Mucosa of rectum (tissue), 2 donors: ENCODE data around the gene DIP2A.

Experiments
- H3K27ac ChIP-seq, 2 donors: one replicate each; pipeline ENCODE4 v1.7.0; 2013; ENCODE audit warnings: inconsistent platforms in 2 of 2, low read depth in 2 of 2, low read length in 2 of 2
- H3K27me3 ChIP-seq, 2 donors: one replicate each; pipeline ENCODE4 v1.7.0; 2013; ENCODE audit warnings: low read length in 2 of 2; ENCODE audit not compliant: control insufficient read depth in 2 of 2, insufficient read depth in 2 of 2
- H3K36me3 ChIP-seq, 2 donors: one replicate each; pipeline ENCODE4 v1.7.0; 2013; ENCODE audit warnings: low read length in 2 of 2; ENCODE audit not compliant: control insufficient read depth in 2 of 2, insufficient read depth in 2 of 2
- H3K4me1 ChIP-seq, 2 donors: one replicate each; pipeline ENCODE4 v1.7.0; 2013; ENCODE audit warnings: low read length in 2 of 2, mild to moderate bottlenecking in 1 of 2; ENCODE audit not compliant: control insufficient read depth in 2 of 2, insufficient read depth in 2 of 2
- H3K4me3 ChIP-seq, 2 donors: one replicate each; pipeline ENCODE4 v1.7.0; 2013; ENCODE audit warnings: low read length in 2 of 2
- H3K9ac ChIP-seq, 2 donors: one replicate each; pipeline ENCODE4 v1.7.0; 2013; ENCODE audit warnings: low read length in 2 of 2, low read depth in 1 of 2, mild to moderate bottlenecking in 1 of 2
- H3K9me3 ChIP-seq, 2 donors: one replicate each; pipeline ENCODE4 v1.7.0; 2013; ENCODE audit warnings: low read length in 2 of 2; ENCODE audit not compliant: control insufficient read depth in 2 of 2
- donor health status: healthy.
- donor health status: Normal muscosa, but diverticular disease.

Gene DIP2A

DNA sequence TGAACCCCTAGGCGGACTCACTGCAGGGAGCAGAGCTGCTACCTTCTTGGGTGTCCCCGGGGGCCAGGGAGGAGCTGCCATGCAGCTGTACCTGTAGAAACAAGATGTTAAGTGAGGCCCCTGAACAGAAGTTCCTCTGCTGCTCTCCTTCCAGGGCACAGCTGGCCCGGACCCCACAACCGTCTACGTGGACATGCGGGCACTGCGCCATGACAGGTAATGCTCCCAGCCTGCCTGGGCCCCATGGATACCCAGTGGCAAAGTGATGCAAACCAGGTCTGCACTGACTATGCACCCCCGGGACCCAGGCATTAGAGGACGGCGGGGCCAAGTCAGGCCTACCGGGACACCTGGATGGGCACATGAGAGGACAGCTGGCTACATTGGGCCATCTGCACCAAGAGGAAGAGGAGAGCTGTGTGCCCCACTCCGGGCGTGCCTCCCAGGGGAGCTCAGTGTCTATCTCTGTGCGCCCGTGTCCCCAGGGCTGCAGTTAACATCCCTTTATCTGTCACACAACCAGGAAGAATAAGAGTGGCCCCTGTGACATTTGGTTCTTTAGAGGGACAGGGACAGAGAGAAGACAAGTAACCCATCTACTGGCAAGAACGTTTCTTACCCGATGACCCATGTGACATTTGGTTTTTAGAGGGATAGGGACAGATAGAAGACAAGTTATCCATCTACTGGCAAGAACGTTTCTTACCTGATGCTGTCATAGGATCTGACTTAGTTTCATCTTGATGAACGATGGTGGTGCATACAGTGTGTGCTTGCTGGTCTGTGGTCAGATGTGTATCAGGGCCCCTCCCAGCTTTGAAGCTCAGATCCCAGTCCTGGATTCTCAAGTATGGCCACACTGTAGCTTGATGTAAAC is 102.1 kb downstream of the DIP2A start:
- Histone ChIP-seq H3K9ac (no peak overlapping the region), H3K4me1 (no peaks in the 10 kb centered on the region)

GRCh38 chr21:46561445-46562090 is 102.9 kb downstream of the DIP2A start:
- Histone ChIP-seq H3K4me3 (no peak overlapping the region), H3K9ac (no peak overlapping the region), H3K9me3 (no peaks in the 10 kb centered on the region), H3K27ac (no peak overlapping the region), H3K36me3 (peaks cover 68 to 79% of the 10 kb centered on the region in 2 donors), H3K27me3 (no peaks in the 10 kb centered on the region), H3K4me1 (no peaks in the 10 kb centered on the region)

More for the DNA sequence above, 102.1 kb downstream of the DIP2A start:
- Histone ChIP-seq H3K27ac (no peak overlapping the region), H3K4me3 (no peak overlapping the region), H3K27me3 (no peaks in the 10 kb centered on the region), H3K36me3 (peaks cover 62 to 73% of the 10 kb centered on the region in 2 donors), H3K9me3 (no peaks in the 10 kb centered on the region)

DNA sequence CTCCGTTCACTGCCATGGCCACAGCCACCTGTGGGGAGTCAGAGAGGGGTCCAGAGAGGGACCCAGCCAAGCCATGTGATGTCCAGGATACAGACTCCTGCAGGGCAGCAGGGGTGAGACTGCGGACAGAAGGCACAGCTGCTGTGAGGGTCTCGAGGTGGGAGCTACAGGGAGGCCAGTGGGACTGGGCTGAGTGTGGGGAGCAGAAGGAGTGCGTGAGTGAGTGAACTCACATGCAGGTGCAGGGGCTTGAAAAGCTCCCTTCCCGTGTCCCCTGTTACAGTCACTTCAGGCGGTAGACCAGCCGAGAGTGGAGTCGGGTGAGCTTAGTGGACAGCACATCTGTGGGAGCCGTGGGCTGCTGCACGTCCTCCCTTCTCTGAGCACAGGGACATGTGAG is 103.8 kb downstream of the DIP2A start:
- Histone ChIP-seq H3K27ac (no peak overlapping the region), H3K27me3 (no peaks in the 10 kb centered on the region), H3K4me1 (no peaks in the 10 kb centered on the region), H3K4me3 (no peak overlapping the region), H3K9me3 (no peaks in the 10 kb centered on the region), H3K36me3 (peaks cover 68 to 82% of the 10 kb centered on the region in 2 donors), H3K9ac (no peak overlapping the region)

DNA sequence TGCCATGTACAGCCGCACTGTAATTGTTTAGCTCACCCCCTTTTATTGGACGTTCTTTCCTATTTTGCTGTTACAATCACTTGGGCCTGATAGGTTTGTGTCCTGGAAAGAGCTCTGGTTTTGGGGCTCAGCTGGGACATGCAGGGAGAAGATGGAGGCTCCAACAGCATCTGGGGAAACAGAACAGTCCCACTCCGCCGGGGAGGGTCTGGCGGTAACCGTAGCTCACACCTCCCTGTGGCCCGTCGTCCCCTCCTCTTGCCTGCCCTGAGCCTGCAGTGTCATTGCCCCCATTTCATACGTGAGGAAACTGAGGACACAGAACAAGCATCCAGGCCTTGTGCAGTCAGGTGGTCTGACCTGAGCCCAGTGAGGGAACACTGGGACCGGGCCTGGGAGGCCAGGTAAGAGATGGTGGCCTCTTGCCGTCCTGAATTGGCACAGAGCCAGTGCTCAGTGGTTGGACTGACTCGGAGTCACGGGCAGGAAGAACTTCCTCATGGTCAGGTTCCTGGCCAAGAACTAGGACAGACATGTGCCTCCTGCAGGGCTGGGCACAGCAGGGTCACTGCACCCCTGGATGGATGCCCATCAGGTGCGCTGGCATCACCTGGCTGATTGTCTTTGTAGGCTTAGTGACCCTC is 104.4 kb downstream of the DIP2A start:
- Histone ChIP-seq H3K9ac (no peak overlapping the region), H3K4me3 (no peak overlapping the region), H3K27me3 (no peaks in the 10 kb centered on the region), H3K36me3 (peaks cover 67 to 80% of the 10 kb centered on the region in 2 donors), H3K27ac (no peak overlapping the region), H3K4me1 (no peaks in the 10 kb centered on the region), H3K9me3 (no peaks in the 10 kb centered on the region)

GRCh38 chr21:46564391-46564790 is 105.7 kb downstream of the DIP2A start:
- no peak overlapping the region for H3K4me3 ChIP-seq
- H3K36me3 ChIP-seq = peaks cover 69 to 77% of the 10 kb centered on the region in 2 donors
- no peak overlapping the region for H3K9ac ChIP-seq

DNA sequence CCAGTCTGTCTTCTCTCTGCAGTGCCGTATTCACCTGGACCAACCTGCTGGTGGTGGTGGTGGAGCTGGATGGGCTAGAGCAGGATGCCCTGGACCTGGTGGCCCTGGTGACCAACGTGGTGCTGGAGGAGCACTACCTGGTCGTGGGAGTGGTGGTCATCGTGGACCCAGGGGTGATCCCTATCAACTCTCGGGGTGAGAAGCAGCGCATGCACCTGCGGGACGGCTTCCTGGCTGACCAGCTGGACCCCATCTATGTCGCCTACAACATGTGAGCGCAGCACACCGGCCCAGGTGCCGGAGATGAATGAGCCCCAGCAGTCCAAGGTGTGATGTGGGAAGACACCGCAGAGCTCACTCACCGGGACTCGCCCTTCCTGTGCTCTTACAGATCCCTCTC is 108.7 kb downstream of the DIP2A start:
- Histone ChIP-seq H3K36me3 (peaks cover 59 to 60% of the 10 kb centered on the region in 2 donors), H3K9ac (no peak overlapping the region), H3K27me3 (no peaks in the 10 kb centered on the region), H3K4me3 (no peak overlapping the region), H3K9me3 (no peaks in the 10 kb centered on the region), H3K4me1 (no peaks in the 10 kb centered on the region), H3K27ac (no peak overlapping the region)

More at GRCh38 chr21:46564391-46564790, 105.7 kb downstream of the DIP2A start:
- H3K4me1 ChIP-seq = no peaks in the 10 kb centered on the region
- no peak overlapping the region for H3K27ac ChIP-seq
- H3K9me3 ChIP-seq = no peaks in the 10 kb centered on the region
- H3K27me3 ChIP-seq = no peaks in the 10 kb centered on the region

- Histone ChIP-seq H3K27ac (no peak overlapping the region), H3K9me3 (no peaks in the 10 kb centered on the region), H3K27me3 (no peaks in the 10 kb centered on the region), H3K4me1 (no peaks in the 10 kb centered on the region), H3K36me3 (peaks cover 54 to 55% of the 10 kb centered on the region in 2 donors), H3K4me3 (no peak overlapping the region), H3K9ac (no peak overlapping the region)
Measured at GRCh38 chr21:46568562-46568961, 109.9 kb downstream of the DIP2A start.

DNA sequence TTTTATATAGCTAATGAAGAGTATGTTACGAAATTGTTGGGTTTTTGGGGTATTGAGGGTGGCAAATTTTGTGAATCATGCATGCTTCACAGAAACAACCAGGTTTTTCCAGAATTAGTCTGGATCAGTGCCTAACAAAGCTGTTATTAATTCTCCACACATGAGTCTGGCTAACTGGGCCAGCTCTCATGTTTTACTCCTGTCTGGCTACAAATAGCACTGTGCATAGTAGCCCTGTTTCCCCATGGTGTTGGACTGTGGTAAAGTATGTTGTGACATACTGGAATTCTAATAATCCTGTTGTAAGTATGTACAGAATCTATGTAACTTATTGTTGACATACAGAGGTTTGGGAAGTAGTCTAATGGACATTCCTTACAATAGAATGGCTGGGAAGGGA is 110.4 kb downstream of the DIP2A start:
- no peak overlapping the region for H3K4me3 ChIP-seq
- peaks cover 49 to 50% of the 10 kb centered on the region in 2 donors for H3K36me3 ChIP-seq
- no peaks in the 10 kb centered on the region for H3K27me3 ChIP-seq
- no peaks in the 10 kb centered on the region for H3K9me3 ChIP-seq
- no peak overlapping the region for H3K9ac ChIP-seq
- H3K4me1 ChIP-seq = no peaks in the 10 kb centered on the region
- H3K27ac ChIP-seq = no peak overlapping the region

- H3K36me3 ChIP-seq = peaks cover 40 to 46% of the 10 kb centered on the region in 2 donors
Measured at GRCh38 chr21:46570119-46570518, 111.4 kb downstream of the DIP2A start.

DNA sequence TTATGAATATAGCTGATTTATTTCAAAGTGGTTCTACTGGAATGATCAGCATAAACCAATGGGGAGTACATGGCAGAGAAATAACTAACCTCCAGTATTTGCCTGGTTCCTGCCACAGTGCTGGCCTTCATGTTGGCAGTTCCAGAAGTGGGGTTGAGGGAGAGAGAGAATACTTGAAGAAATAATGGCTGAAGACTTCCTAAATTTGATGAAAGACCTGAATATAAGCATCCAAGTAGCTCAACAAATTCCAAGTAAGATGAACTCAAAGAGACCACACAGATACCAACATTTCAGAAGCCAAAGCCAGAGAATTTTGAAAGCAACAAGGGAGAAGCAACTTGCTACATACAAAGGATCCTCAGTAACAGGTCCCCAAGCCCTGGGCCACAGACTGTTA is 111.9 kb downstream of the DIP2A start:
- no peak overlapping the region for H3K27ac ChIP-seq
- no peaks in the 10 kb centered on the region for H3K27me3 ChIP-seq
- H3K36me3 ChIP-seq = peaks cover 35 to 44% of the 10 kb centered on the region in 2 donors

More at GRCh38 chr21:46570119-46570518, 111.4 kb downstream of the DIP2A start:
- Histone ChIP-seq H3K27ac (no peak overlapping the region), H3K4me3 (no peak overlapping the region), H3K4me1 (no peaks in the 10 kb centered on the region), H3K9ac (no peak overlapping the region), H3K9me3 (no peaks in the 10 kb centered on the region), H3K27me3 (no peaks in the 10 kb centered on the region)

More for the DNA sequence above, 111.9 kb downstream of the DIP2A start:
- H3K9me3 ChIP-seq = no peaks in the 10 kb centered on the region
- no peak overlapping the region for H3K4me3 ChIP-seq
- no peaks in the 10 kb centered on the region for H3K4me1 ChIP-seq
- no peak overlapping the region for H3K9ac ChIP-seq
